OCI-LY3 (cell line): Measurements from ENCODE around the gene ARIH1.

Experiments
- H2AFZ ChIP-seq: fragments of 200-600, 300-600 bp; shearing (Covaris generic); 2 replicates; pipeline ENCODE4 v1.6.0; 2014; ENCODE audit warnings: antibody characterized with exemption, low read depth, low read length
- H3K27ac ChIP-seq: fragments of 200-600, 300-600 bp; sonication (generic); 2 replicates; pipeline ENCODE4 v1.5.1; 2014; ENCODE audit warnings: mild to moderate bottlenecking, low read length, moderate library complexity, mixed read lengths
- H3K27me3 ChIP-seq: fragments of 200-600, 300-600 bp; sonication (generic); 2 replicates; pipeline ENCODE4 v1.6.1; 2014; ENCODE audit warnings: low read depth, low read length, mixed read lengths
- H3K36me3 ChIP-seq: fragments of 200-600, 300-600 bp; sonication (generic); replicated peaks from 2 replicates; pipeline ENCODE3; 2014; ENCODE audit warnings: low read depth, low read length, mixed read lengths
- H3K4me1 ChIP-seq: fragments of 300-600, 200-600 bp; sonication (generic); 2 replicates; pipeline ENCODE4 v1.6.1; 2014; ENCODE audit warnings: low read length, mixed read lengths
- H3K4me2 ChIP-seq: fragments of 200-600, 300-600 bp; sonication (generic); 2 replicates; pipeline ENCODE4 v1.6.1; 2014; ENCODE audit warnings: low read length, mixed read lengths
- H3K4me3 ChIP-seq: fragments of 300-600, 200-600 bp; sonication (generic); 2 replicates; pipeline ENCODE4 v1.5.1; 2014; ENCODE audit warnings: antibody characterized with exemption, mild to moderate bottlenecking, low read length, moderate library complexity
- H3K79me2 ChIP-seq: fragments of 300-600, 200-600 bp; shearing (Covaris generic); 2 replicates; pipeline ENCODE4 v1.6.1; 2014; ENCODE audit warnings: mild to moderate bottlenecking, low read length, mixed read lengths
- H3K9ac ChIP-seq: fragments of 300-600, 200-600 bp; shearing (Covaris generic); 2 replicates; pipeline ENCODE4 v1.6.0; 2014; ENCODE audit warnings: mild to moderate bottlenecking, low read length, moderate library complexity
- H3K9me3 ChIP-seq: fragments of 200-600, 300-600 bp; shearing (Covaris generic); 2 replicates; pipeline ENCODE4 v1.6.1; 2014; ENCODE audit warnings: low read length, mixed read lengths; ENCODE audit not compliant: insufficient read depth
- H4K20me1 ChIP-seq: fragments of 200-600, 300-600 bp; sonication (generic); 2 replicates; pipeline ENCODE4 v1.6.1; 2016; ENCODE audit warnings: low read length, mixed read lengths; ENCODE audit not compliant: insufficient read depth
- EZH2phosphoT487 ChIP-seq: fragments of 200-600 bp; shearing (Covaris generic); IDR thresholded peaks from 2 replicates; pipeline ENCODE4 v1.6.1; 2018; ENCODE audit warnings: antibody characterized with exemption, mixed run types, low read depth
- TF ChIP-seq, protein P1 (sequence below): fragments of 200-600, 300-600 bp; sonication (generic); IDR thresholded peaks from 2 replicates; pipeline ENCODE4 v1.5.1; 2014; ENCODE audit warnings: antibody characterized with exemption, low read length, low read depth

Gene ARIH1

GRCh38 chr15:72445426-72445825 lies 28.7 kb upstream of the ARIH1 start:
- Histone ChIP-seq H3K27ac (no peak overlapping the region), H3K4me3 (no peak overlapping the region), H2AFZ (no peak overlapping the region), H3K36me3 (no peaks in the 10 kb centered on the region), H3K9me3 (no peaks in the 10 kb centered on the region), H3K4me2 (no peak overlapping the region), H3K4me1 (no peaks in the 10 kb centered on the region), H3K27me3 (peaks cover 14% of the 10 kb centered on the region; the same call in 1 of the 2 replicates), H3K79me2 (no peaks in the 10 kb centered on the region), H3K9ac (no peak overlapping the region), H4K20me1 (no peaks in the 10 kb centered on the region)
- TF ChIP-seq, protein P1, sequence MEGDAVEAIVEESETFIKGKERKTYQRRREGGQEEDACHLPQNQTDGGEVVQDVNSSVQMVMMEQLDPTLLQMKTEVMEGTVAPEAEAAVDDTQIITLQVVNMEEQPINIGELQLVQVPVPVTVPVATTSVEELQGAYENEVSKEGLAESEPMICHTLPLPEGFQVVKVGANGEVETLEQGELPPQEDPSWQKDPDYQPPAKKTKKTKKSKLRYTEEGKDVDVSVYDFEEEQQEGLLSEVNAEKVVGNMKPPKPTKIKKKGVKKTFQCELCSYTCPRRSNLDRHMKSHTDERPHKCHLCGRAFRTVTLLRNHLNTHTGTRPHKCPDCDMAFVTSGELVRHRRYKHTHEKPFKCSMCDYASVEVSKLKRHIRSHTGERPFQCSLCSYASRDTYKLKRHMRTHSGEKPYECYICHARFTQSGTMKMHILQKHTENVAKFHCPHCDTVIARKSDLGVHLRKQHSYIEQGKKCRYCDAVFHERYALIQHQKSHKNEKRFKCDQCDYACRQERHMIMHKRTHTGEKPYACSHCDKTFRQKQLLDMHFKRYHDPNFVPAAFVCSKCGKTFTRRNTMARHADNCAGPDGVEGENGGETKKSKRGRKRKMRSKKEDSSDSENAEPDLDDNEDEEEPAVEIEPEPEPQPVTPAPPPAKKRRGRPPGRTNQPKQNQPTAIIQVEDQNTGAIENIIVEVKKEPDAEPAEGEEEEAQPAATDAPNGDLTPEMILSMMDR = no peak
- TF ChIP-seq EZH2phosphoT487 = no peak

- Histone ChIP-seq H3K4me2 (no peak overlapping the region), H3K9me3 (no peaks in the 10 kb centered on the region), H3K79me2 (no peaks in the 10 kb centered on the region), H3K4me3 (no peak overlapping the region), H2AFZ (no peak overlapping the region), H3K9ac (no peak overlapping the region), H3K36me3 (no peaks in the 10 kb centered on the region), H3K27ac (no peak overlapping the region), H3K4me1 (no peaks in the 10 kb centered on the region), H3K27me3 (peaks cover 17% of the 10 kb centered on the region), H4K20me1 (no peaks in the 10 kb centered on the region)
- TF ChIP-seq, protein P1 = no peak
- no peak for TF ChIP-seq EZH2phosphoT487
These were observed 23.3 kb upstream of the ARIH1 start for GRCh38 chr15:72450805-72451204.

DNA sequence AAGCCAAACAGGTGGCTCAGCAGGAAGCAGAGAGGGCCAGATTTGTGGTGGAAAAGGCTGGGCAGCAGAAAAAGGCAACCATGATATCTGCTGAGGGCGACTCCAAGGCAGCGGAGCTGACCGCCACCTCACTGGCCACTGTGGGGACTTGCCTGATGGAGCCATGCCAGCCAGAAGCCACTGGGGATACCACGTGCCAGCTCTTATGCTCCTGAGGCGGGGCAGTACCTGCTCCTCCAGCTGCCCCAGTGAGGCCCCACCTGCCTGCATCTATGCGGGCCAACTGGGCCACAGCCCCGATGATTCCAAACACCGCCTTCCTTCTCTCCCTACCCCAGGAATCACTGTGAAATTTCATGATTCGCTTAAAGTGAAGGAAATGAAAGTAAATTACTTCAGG lies 22.9 kb upstream of the ARIH1 start:
- Histone ChIP-seq H4K20me1 (no peaks in the 10 kb centered on the region), H3K9ac (no peak overlapping the region), H3K27me3 (peaks cover 17% of the 10 kb centered on the region), H3K4me2 (no peak overlapping the region), H3K79me2 (no peaks in the 10 kb centered on the region), H3K4me3 (no peak overlapping the region), H3K4me1 (no peaks in the 10 kb centered on the region), H3K9me3 (no peaks in the 10 kb centered on the region), H2AFZ (no peak overlapping the region), H3K27ac (no peak overlapping the region), H3K36me3 (no peaks in the 10 kb centered on the region)
- TF ChIP-seq, protein P1 = no peak
- TF ChIP-seq EZH2phosphoT487 = no peak

GRCh38 chr15:72456684-72457083 lies 17.4 kb upstream of the ARIH1 start:
- Histone ChIP-seq H3K4me3 (no peak overlapping the region), H3K36me3 (no peaks in the 10 kb centered on the region), H3K4me2 (no peak overlapping the region), H3K27me3 (peaks cover 8% of the 10 kb centered on the region; the same call in 1 of the 2 replicates), H3K4me1 (no peaks in the 10 kb centered on the region), H4K20me1 (no peaks in the 10 kb centered on the region), H3K79me2 (no peaks in the 10 kb centered on the region), H3K9me3 (no peaks in the 10 kb centered on the region), H3K27ac (no peak overlapping the region), H2AFZ (no peak overlapping the region), H3K9ac (no peak overlapping the region)
- no peak for TF ChIP-seq EZH2phosphoT487
- TF ChIP-seq, protein P1 = no peak
